ENCODE measurements around the gene MOB2.

The MOB2 gene

GRCh38 chr11:1447845-1448825 is 38.4 kb downstream of the MOB2 start:
- no peaks in the 10 kb centered on the region for H3K27me3 ChIP-seq (ENCODE audit: control insufficient read depth, insufficient read depth, low read length)
- H3K4me3 ChIP-seq (ENCODE audit: low read length) = no peak overlapping the region
- H3K9me3 ChIP-seq (ENCODE audit: control insufficient read depth, low read depth, low read length) = no peaks in the 10 kb centered on the region
- peaks cover 4% of the 10 kb centered on the region for H3K36me3 ChIP-seq (ENCODE audit: control insufficient read depth, low read depth, low read length)
- H3K9ac ChIP-seq (ENCODE audit: low read length) = no peak overlapping the region
- no peaks in the 10 kb centered on the region for H3K4me1 ChIP-seq (ENCODE audit: control insufficient read depth, low read depth, low read length)
- H3K27ac ChIP-seq (ENCODE audit: low read length) = no peak overlapping the region

DNA sequence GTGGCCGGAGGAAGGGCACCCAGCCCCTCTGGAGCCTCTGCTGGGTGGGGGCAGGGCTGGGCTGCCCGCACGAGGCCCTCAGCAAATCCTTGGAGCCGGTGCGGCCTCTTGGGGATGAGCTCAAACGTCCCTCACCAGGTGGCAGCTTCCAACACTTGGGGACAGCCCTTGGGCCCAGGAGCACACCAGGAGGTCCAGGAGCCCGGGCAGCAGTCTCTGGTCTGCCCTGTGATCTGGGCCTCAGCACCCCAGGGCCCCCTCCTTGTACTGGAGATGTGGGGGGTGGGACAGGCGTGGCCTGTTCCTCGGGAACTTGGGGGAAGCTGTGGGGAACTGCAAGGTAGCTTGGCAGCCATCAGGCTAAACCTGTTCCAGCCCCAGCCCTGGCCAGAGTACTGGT is 40.0 kb downstream of the MOB2 start:
- Histone ChIP-seq H3K36me3 (ENCODE audit: control insufficient read depth, low read depth, low read length) (peaks cover under 1% of the 10 kb centered on the region), H3K27ac (ENCODE audit: low read length) (no peak overlapping the region), H3K27me3 (ENCODE audit: control insufficient read depth, insufficient read depth, low read length) (no peaks in the 10 kb centered on the region)

DNA sequence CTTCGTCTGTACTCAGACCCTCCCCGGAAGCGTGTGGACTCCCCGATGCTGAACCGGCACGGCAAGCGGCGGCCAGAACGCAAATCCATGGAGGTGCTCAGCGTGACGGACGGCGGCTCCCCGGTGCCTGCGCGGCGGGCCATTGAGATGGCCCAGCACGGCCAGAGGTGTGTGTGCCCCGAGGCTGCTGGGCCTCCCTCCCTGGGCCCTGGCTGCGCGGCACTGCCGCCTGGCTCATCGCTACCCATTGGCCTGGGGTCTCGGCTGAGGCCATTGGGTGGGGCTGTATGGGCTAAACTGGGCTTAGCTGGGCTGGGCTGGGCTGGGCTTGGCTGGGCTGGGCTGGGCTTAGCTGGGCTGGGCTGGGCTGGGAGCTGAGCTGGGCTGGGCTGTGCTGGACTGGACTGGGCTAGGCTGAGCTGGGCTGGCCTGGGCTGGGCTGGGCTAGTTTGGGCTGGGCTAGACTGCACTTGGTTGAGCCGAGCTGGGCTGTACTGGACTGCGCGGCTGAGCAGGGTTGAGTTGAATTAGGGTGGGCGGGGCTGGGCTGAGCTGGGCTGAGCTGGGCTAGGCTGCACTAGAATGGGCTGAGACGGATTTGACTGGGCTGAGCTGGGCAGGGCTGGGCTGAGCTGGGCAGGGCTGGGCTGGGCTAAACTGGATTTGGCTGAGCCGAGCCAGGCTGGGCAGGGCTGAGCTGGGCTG is 40.7 kb downstream of the MOB2 start:
- H3K4me1 ChIP-seq (ENCODE audit: control insufficient read depth, low read depth, low read length) = no peaks in the 10 kb centered on the region
- no peak overlapping the region for H3K9ac ChIP-seq (ENCODE audit: low read length)
- H3K36me3 ChIP-seq (ENCODE audit: control insufficient read depth, low read depth, low read length) = no peaks in the 10 kb centered on the region
- H3K4me3 ChIP-seq (ENCODE audit: low read length) = no peak overlapping the region
- H3K9me3 ChIP-seq (ENCODE audit: control insufficient read depth, low read depth, low read length) = no peaks in the 10 kb centered on the region
- no peaks in the 10 kb centered on the region for H3K27me3 ChIP-seq (ENCODE audit: control insufficient read depth, insufficient read depth, low read length)
- H3K27ac ChIP-seq (ENCODE audit: low read length) = no peak overlapping the region

More for the DNA sequence above, 40.0 kb downstream of the MOB2 start:
- Histone ChIP-seq H3K9me3 (ENCODE audit: control insufficient read depth, low read depth, low read length) (no peaks in the 10 kb centered on the region), H3K4me1 (ENCODE audit: control insufficient read depth, low read depth, low read length) (no peaks in the 10 kb centered on the region), H3K4me3 (ENCODE audit: low read length) (no peak overlapping the region), H3K9ac (ENCODE audit: low read length) (no peak overlapping the region)

DNA sequence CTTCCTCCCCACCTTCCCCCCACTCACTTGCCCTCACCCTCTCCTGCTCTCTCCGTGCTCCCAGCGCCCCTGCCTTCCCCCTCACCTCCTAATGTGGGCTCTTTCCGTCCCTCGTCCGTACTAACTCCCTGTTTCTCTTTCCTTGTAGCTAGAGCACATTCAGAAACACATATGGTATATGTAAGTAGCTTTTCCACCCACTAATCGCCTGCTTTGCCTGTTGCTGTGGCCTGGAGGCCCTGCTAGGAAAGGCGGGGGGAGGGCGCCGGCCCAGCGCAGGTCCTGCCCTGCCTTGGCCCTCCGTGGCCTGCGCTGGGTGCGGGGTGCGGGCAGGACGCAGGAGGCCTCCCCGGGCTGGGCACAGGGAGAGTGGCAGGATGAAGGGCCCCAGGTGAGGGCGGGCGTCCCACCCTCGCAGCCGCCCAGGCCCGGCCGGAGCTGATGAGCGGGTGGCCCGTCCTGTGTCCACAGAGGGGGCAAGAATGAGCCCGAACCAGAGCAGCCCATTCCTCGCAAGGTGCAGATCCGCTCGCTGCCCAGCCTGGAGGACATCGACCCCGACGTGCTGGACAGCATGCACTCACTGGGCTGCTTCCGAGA is 41.7 kb downstream of the MOB2 start:
- Histone ChIP-seq H3K9me3 (ENCODE audit: control insufficient read depth, low read depth, low read length) (no peaks in the 10 kb centered on the region), H3K4me3 (ENCODE audit: low read length) (no peak overlapping the region), H3K36me3 (ENCODE audit: control insufficient read depth, low read depth, low read length) (no peaks in the 10 kb centered on the region), H3K4me1 (ENCODE audit: control insufficient read depth, low read depth, low read length) (no peaks in the 10 kb centered on the region), H3K27me3 (ENCODE audit: control insufficient read depth, insufficient read depth, low read length) (no peaks in the 10 kb centered on the region), H3K9ac (ENCODE audit: low read length) (no peak overlapping the region), H3K27ac (ENCODE audit: low read length) (no peak overlapping the region)

GRCh38 chr11:1444321-1444720 is 42.3 kb downstream of the MOB2 start:
- Histone ChIP-seq H3K9me3 (ENCODE audit: control insufficient read depth, low read depth, low read length) (no peaks in the 10 kb centered on the region), H3K36me3 (ENCODE audit: control insufficient read depth, low read depth, low read length) (no peaks in the 10 kb centered on the region), H3K4me1 (ENCODE audit: control insufficient read depth, low read depth, low read length) (no peaks in the 10 kb centered on the region), H3K27ac (ENCODE audit: low read length) (no peak overlapping the region), H3K9ac (ENCODE audit: low read length) (no peak overlapping the region), H3K4me3 (ENCODE audit: low read length) (no peak overlapping the region), H3K27me3 (ENCODE audit: control insufficient read depth, insufficient read depth, low read length) (no peaks in the 10 kb centered on the region)

GRCh38 chr11:1443737-1444136 is 42.8 kb downstream of the MOB2 start:
- Histone ChIP-seq H3K27ac (ENCODE audit: low read length) (no peak overlapping the region), H3K9me3 (ENCODE audit: control insufficient read depth, low read depth, low read length) (no peaks in the 10 kb centered on the region), H3K4me3 (ENCODE audit: low read length) (no peak overlapping the region), H3K36me3 (ENCODE audit: control insufficient read depth, low read depth, low read length) (no peaks in the 10 kb centered on the region), H3K27me3 (ENCODE audit: control insufficient read depth, insufficient read depth, low read length) (no peaks in the 10 kb centered on the region), H3K4me1 (ENCODE audit: control insufficient read depth, low read depth, low read length) (no peaks in the 10 kb centered on the region), H3K9ac (ENCODE audit: low read length) (no peak overlapping the region)

- Histone ChIP-seq H3K9me3 (ENCODE audit: control insufficient read depth, low read depth, low read length) (no peaks in the 10 kb centered on the region), H3K9ac (ENCODE audit: low read length) (no peak overlapping the region), H3K36me3 (ENCODE audit: control insufficient read depth, low read depth, low read length) (no peaks in the 10 kb centered on the region), H3K4me3 (ENCODE audit: low read length) (no peak overlapping the region), H3K4me1 (ENCODE audit: control insufficient read depth, low read depth, low read length) (no peaks in the 10 kb centered on the region), H3K27me3 (ENCODE audit: control insufficient read depth, insufficient read depth, low read length) (no peaks in the 10 kb centered on the region), H3K27ac (ENCODE audit: low read length) (no peak overlapping the region)
Measured at GRCh38 chr11:1442807-1443366, 43.7 kb downstream of the MOB2 start.

GRCh38 chr11:1442163-1442562 is 44.4 kb downstream of the MOB2 start:
- Histone ChIP-seq H3K27ac (ENCODE audit: low read length) (no peak overlapping the region), H3K27me3 (ENCODE audit: control insufficient read depth, insufficient read depth, low read length) (no peaks in the 10 kb centered on the region), H3K4me1 (ENCODE audit: control insufficient read depth, low read depth, low read length) (no peaks in the 10 kb centered on the region), H3K9ac (ENCODE audit: low read length) (no peak overlapping the region), H3K9me3 (ENCODE audit: control insufficient read depth, low read depth, low read length) (no peaks in the 10 kb centered on the region), H3K4me3 (ENCODE audit: low read length) (no peak overlapping the region), H3K36me3 (ENCODE audit: control insufficient read depth, low read depth, low read length) (no peaks in the 10 kb centered on the region)

- Histone ChIP-seq H3K9ac (ENCODE audit: low read length) (no peak overlapping the region), H3K27ac (ENCODE audit: low read length) (no peak overlapping the region), H3K4me3 (ENCODE audit: low read length) (no peak overlapping the region), H3K36me3 (ENCODE audit: control insufficient read depth, low read depth, low read length) (no peaks in the 10 kb centered on the region), H3K9me3 (ENCODE audit: control insufficient read depth, low read depth, low read length) (no peaks in the 10 kb centered on the region), H3K4me1 (ENCODE audit: control insufficient read depth, low read depth, low read length) (no peaks in the 10 kb centered on the region), H3K27me3 (ENCODE audit: control insufficient read depth, insufficient read depth, low read length) (no peaks in the 10 kb centered on the region)
Measured at GRCh38 chr11:1440496-1440895, 46.1 kb downstream of the MOB2 start.

DNA sequence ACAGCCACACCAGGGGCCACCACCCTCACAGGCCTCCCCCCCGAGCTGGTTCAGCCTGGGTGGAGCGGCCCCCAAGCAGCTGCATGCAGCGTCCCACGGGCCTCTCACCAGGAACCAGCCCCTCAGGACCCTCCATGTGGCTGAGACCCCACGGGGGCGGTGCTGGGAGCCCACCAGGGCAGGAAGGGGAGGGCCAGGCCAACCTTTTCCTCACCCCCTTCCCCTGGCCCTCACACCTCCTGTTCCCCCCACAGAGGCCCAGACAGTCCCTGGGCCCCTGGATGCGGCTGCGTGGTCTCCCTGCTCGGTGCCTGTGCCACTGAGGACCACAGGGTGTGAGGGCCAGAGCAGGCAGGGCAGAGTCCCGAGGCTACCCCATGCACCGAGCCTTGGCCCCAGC is 46.5 kb downstream of the MOB2 start:
- Histone ChIP-seq H3K27ac (ENCODE audit: low read length) (no peak overlapping the region), H3K4me1 (ENCODE audit: control insufficient read depth, low read depth, low read length) (no peaks in the 10 kb centered on the region)

GRCh38 chr11:1439341-1439740 is 47.2 kb downstream of the MOB2 start:
- no peak overlapping the region for H3K4me3 ChIP-seq (ENCODE audit: low read length)
- no peaks in the 10 kb centered on the region for H3K4me1 ChIP-seq (ENCODE audit: control insufficient read depth, low read depth, low read length)
- H3K9ac ChIP-seq (ENCODE audit: low read length) = no peak overlapping the region
- no peaks in the 10 kb centered on the region for H3K27me3 ChIP-seq (ENCODE audit: control insufficient read depth, insufficient read depth, low read length)
- no peak overlapping the region for H3K27ac ChIP-seq (ENCODE audit: low read length)
- H3K36me3 ChIP-seq (ENCODE audit: control insufficient read depth, low read depth, low read length) = no peaks in the 10 kb centered on the region
- H3K9me3 ChIP-seq (ENCODE audit: control insufficient read depth, low read depth, low read length) = no peaks in the 10 kb centered on the region

More for the DNA sequence above, 46.5 kb downstream of the MOB2 start:
- no peaks in the 10 kb centered on the region for H3K9me3 ChIP-seq (ENCODE audit: control insufficient read depth, low read depth, low read length)
- H3K36me3 ChIP-seq (ENCODE audit: control insufficient read depth, low read depth, low read length) = no peaks in the 10 kb centered on the region
- no peaks in the 10 kb centered on the region for H3K27me3 ChIP-seq (ENCODE audit: control insufficient read depth, insufficient read depth, low read length)
- no peak overlapping the region for H3K4me3 ChIP-seq (ENCODE audit: low read length)
- H3K9ac ChIP-seq (ENCODE audit: low read length) = no peak overlapping the region
